OCI-M2 (cell line): ENCODE measurements around the gene OSBP2.

ENCODE experiments used
- DNase-seq: peaks from one replicate; lab custom pipeline; 2025; ENCODE audit not compliant: unreplicated experiment; lab: John Stamatoyannopoulos, UW

OSBP2 gene

GRCh38 chr22:30864441-30865420, 170.1 kb downstream of the OSBP2 start:
- DNase-seq, result no peak

GRCh38 chr22:30865656-30866055, 171.0 kb downstream of the OSBP2 start:
- no peak for DNase-seq

- no peak for DNase-seq
Measured at GRCh38 chr22:30866216-30866615, 171.5 kb downstream of the OSBP2 start.

- no peak for DNase-seq
Measured at GRCh38 chr22:30866811-30867271, 172.2 kb downstream of the OSBP2 start.

GRCh38 chr22:30867746-30868662, 173.3 kb downstream of the OSBP2 start:
- no peak for DNase-seq

GRCh38 chr22:30868663-30869385, 174.2 kb downstream of the OSBP2 start:
- no peak for DNase-seq

GRCh38 chr22:30869667-30870395, 175.2 kb downstream of the OSBP2 start:
- no peak for DNase-seq

GRCh38 chr22:30870451-30871345, 176.0 kb downstream of the OSBP2 start:
- no peak for DNase-seq

- DNase-seq, result no peak
Measured at GRCh38 chr22:30871391-30872284, 177.0 kb downstream of the OSBP2 start.

GRCh38 chr22:30872285-30873041, 177.8 kb downstream of the OSBP2 start:
- DNase-seq, result no peak

- DNase-seq, result no peak
Measured at GRCh38 chr22:30873086-30873650, 178.5 kb downstream of the OSBP2 start.

GRCh38 chr22:30873661-30874060, 179.0 kb downstream of the OSBP2 start:
- no peak for DNase-seq

GRCh38 chr22:30874431-30875370, 180.0 kb downstream of the OSBP2 start:
- no peak for DNase-seq

GRCh38 chr22:30875481-30876215, 181.0 kb downstream of the OSBP2 start:
- no peak for DNase-seq

- DNase-seq, result no peak
Measured at GRCh38 chr22:30876221-30876751, 181.6 kb downstream of the OSBP2 start.
